Measurements from ENCODE around the gene MBD6.

GRCh38 chr12:57497223-57498131 is 25.1 kb upstream of the MBD6 start:
- no peak for TF ChIP-seq CTCF (IDR thresholded peaks at IDR 0.05; ENCODE audit: low read length)
- no peak for TF ChIP-seq EZH2 (optimal IDR thresholded peaks at IDR 0.05; ENCODE audit: low read depth, low read length)

All from MM.1S (cell line).